RPMI8226 (cell line): Measurements from ENCODE around the gene CATSPER3.

Experiments
- DNase-seq: peaks from one replicate; pipeline ENCODE4 v3.0.0-alpha.2; 2015

Gene CATSPER3

DNA sequence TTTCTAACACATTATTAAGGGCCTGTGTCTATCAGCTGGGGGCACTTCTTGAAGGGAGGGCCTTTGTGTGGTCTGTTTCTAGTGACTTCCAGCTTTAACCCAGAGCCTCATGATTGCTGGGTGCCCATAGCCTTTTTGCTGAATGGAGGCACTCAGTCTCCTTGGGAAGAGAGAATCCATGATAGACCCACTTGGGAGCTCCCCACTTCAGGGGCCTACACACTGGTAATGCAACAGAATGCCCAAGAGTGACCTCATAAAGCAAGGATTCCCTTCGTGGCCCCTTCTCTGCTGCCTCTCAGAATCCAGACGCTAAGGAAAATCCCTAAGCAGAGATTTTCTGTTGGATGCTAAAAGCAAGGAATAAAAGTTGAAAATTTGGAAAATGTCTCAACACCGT, at the start of gene CATSPER3:
Gene CATSPER3, plus strand, starts transcription at position 301 of the 400 bp plus-strand sequence. Its CDS starts 85 bp downstream, at position 386.
- no peak for DNase-seq

- DNase-seq = no peak
Observed at GRCh38 chr5:134918861-134919260, 48.8 kb upstream of the CATSPER3 start.

GRCh38 chr5:134920848-134921575, 46.7 kb upstream of the CATSPER3 start:
- DNase-seq = no peak

DNA sequence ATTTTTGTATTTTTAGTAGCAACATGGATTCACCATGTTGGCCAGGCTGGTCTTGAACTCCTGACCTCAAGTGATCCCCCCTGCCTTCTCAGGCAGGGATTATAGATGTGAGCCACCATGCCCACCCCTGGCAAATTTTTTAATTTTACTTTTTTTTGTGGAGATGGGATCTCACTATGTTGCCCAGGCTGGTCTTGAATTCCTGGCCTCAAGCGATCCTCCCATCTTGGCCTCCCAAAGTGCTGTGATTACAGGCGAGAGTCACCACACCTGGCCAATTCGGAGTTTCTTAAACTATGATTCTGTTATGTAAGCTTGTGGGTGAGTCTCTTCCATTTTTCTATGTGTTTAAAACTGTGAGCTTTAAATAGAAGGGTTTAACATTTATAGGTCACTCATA, 35.2 kb upstream of the CATSPER3 start:
- no peak for DNase-seq

- DNase-seq = no peak
Observed at GRCh38 chr5:134934202-134934601, 33.5 kb upstream of the CATSPER3 start.

- DNase-seq = no peak
Observed at GRCh38 chr5:134935711-134936602, 31.8 kb upstream of the CATSPER3 start.

DNA sequence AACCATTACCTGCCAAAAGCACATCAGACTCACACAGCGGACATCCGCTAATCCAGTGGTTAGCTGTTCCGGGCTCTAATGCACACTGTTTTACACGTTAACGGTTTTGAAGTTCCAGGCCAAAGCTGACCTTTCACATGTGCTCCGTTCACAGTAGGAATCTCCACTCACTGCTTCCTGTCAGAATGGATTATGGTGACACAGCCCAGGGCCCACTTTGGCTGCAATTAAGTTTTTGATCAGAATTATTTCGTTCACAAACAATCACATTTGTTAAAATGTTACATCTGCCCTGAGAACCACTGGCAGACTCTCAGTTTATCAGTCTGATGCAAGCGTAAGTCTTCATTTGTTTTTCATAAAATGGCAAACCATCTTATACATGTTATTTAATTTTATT, 30.2 kb upstream of the CATSPER3 start:
- DNase-seq = no peak

GRCh38 chr5:134938030-134938429, 29.7 kb upstream of the CATSPER3 start:
- DNase-seq = no peak

GRCh38 chr5:134939500-134939899, 28.2 kb upstream of the CATSPER3 start:
- DNase-seq = no peak

- DNase-seq = no peak
Observed at GRCh38 chr5:134943547-134943946, 24.2 kb upstream of the CATSPER3 start.

DNA sequence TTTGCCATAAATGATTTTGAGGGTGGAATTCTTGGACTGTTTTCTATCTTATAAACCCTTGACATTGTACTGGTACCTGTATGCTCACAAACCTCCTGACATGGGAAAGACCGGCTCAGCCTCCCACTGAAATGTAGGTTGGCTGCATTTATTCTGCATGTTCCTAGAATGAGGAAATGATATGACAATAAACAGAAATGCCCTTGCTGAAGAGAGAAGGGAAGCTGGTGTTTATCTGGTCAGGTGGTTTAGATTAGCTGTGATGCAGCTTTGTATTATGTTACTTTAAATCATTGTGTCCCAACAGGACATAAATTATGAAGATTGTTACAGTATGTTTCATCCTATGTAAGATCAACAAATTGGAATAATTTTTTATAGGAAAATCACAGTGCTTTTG, 23.1 kb upstream of the CATSPER3 start:
- no peak for DNase-seq

DNA sequence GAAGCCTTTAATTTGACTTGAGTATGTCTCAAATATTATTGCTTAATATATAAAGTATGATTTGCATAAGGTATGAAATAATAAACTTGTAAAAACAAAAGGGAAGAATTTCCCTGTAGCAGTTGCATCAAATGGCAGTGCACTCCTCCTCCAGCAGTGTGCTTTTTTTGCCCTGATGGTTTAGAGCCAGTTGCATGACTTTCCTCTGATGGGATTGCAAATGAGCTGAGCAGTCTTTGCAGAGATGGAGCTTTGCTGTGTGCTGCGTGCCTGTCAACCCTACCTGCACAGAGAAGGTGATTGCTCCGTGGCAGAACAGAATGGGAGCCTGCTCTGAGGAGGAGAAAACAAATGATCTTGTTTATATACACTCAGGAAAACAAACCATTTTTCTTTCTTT, 22.7 kb upstream of the CATSPER3 start:
- DNase-seq = no peak

DNA sequence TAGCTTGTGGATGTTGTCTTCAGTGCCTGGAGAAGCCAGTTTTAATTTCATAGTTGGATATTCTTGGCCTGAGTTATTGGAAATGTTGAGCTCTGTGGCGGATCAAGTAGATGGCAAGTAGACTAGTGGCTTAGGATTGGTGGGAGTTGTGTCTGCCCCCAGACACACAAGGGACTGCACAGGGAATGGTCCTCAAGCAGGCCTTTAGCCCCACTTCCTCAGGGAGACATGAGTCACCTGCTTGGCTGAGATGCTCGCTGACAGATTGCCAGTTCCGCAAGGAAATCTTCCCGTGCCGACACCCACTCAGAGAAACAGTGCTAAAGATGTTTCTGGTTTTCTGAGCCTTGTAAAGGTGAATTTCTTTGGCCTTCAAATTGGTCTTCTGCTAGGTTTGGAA, 18.8 kb upstream of the CATSPER3 start:
- no peak for DNase-seq

DNA sequence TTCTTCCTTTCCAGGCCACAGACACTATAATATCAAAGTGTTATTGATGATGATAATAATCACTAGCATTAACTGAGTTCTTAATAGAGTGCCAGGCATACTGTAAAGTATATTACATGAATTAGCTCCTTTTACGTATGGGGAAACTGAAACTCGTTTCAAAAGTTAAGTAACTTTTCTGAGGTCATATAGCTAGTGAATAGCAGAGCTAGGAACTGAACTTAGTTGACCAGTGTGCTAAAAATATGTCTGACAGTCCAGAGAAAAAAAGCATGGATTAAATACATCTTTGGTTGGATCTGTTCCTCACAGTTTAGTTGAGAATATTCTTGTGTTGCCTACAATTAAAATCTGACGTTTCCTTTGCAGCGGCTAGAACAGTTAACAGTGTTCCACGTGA, 18.4 kb upstream of the CATSPER3 start:
- no peak for DNase-seq

GRCh38 chr5:134957920-134958608, 9.6 kb upstream of the CATSPER3 start:
- no peak for DNase-seq

DNA sequence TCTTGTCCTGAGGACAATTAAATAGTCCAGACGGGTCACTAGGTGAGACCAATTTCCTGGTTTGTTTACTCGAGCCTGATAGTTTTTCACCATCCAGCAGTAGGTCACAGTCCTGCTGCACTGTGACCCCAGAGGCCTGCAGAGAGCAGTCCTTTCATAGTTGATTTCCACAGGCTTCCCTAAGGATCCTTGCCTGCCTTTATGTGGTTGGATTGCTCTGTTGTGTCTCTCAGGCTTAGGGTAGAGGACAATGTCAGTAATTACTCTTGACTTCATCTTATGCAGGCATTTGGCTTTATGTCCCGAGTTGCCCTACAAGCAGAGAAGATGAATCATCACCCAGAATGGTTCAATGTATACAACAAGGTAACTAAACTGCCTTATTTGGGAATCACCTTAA, 9.0 kb upstream of the CATSPER3 start:
- no peak for DNase-seq

GRCh38 chr5:134963098-134963497, 4.6 kb upstream of the CATSPER3 start:
- DNase-seq = no peak

GRCh38 chr5:134964359-134965270, 3.1 kb upstream of the CATSPER3 start:
- no peak for DNase-seq

DNA sequence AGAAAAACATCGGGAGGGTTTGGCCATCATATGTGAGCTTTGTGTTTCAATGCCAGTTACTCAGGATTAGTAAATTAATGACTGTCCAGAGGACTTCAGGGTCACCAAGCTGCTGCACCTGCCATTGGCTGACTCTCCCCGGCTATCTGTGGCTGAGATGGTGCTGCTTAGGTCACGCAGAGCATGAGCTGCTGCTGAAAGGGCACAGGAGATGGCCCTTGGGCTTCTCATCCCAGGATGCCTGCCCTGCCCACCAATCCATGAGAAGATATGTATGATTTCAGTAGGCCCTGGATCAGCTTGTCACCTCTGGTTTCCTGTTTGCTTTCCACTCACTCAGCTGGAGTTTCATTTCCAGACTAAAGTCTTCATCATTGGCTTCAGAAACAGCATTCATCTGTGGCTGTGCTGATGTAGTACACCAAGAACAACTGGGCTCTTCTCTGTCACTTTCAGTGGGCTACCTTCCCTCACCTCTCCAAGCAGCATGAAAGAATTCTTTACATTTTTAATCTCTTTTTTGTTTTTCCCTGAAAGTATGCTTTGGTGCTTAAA, 2.4 kb upstream of the CATSPER3 start:
- no peak for DNase-seq

DNA sequence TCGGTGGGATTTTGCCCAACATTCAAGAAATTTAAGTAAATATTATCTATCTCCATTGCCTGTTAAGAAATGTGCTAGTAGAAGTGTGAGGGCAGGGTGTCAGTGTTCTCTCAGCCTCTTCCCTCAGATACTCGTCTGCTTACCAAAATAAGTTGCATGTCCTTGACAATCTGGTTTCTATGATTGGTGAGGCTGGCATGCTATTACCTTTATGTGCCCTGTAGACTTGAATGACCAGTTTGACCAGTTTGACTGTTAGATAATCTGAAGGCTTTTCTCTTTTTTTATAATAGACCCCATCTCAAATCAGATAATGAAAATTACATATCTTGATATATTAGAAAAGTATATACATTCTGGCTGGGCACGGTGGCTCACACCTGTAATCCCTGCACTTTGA, 348 bp downstream of the CATSPER3 start:
- DNase-seq = no peak

DNA sequence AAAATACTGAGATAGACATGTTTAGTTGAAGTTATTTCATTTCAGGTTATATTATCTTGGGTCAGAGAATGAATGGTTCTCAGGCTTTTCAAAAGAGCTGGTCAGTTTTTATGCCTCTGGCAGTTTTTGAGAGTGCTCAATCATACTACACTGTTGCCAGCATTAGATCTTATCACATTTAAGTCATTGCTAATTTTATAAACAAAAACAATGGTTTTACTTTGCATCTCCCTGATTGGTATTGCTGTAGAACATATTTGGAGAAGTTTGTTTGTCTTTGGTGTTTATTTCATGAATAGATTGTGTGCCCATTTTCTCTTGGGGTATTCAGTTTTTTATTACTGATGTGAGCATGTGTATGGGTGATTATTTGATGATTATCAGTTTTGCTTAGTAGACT, 1.5 kb downstream of the CATSPER3 start:
- DNase-seq = no peak

- no peak for DNase-seq
Observed at GRCh38 chr5:134975078-134975715, 7.5 kb downstream of the CATSPER3 start.
